ENCODE data around the gene IFI44. TPM values are rescaled to one million over a fixed set of nuclear protein-coding genes. Genes with fewer than 3 reads are reported as not detected.
A peak's percentile ranks its signal among the peaks of the same experiment; 100 is the strongest.

IFI44 gene
- total RNA-seq, 5 donors from 2014 or later (not counting 1 experiment from before 2014, with no cell fraction given), result 27.0 to 54.2 (median 38.1) TPM

GRCh38 chr1:78668427-78668826, 18.8 kb downstream of the IFI44 start:
- ATAC-seq (replicated peaks in 1 of 4), result no peak
- H3K9me3 ChIP-seq, result no peaks in the 10 kb centered on the region
- Mint-ChIP-seq H3K27me3 (no peaks in the 10 kb centered on the region), H3K9me3 (no peaks in the 10 kb centered on the region), H3K27ac (no peak overlapping the region), H3K36me3 (peaks cover 6% of the 10 kb centered on the region), H3K4me3 (no peak overlapping the region), H3K4me1 (peaks cover 6 to 18% (median 10%) of the 10 kb centered on the region in 3 donors)
- CTCF ChIA-PET, result no interaction called here
- no peaks in the 10 kb centered on the region for H3K4me1 ChIP-seq (ENCODE audit: control insufficient read depth in 1 of 2, extremely low read depth in 1 of 2, insufficient read depth in 2 of 2, low read length in 2 of 2)
- no peak overlapping the region for H3K27ac ChIP-seq (ENCODE audit: low read length)
- no peak overlapping the region for H3K4me3 ChIP-seq (ENCODE audit: control insufficient read depth in 1 of 2, extremely low read depth in 1 of 2, low read length in 1 of 2)
- POLR2A ChIA-PET, result no interaction called here
- DNase-seq, result no peak
- H3K27me3 ChIP-seq (replicated peaks in 1 of 2; ENCODE audit: control insufficient read depth in 2 of 2, extremely low read depth in 1 of 2, insufficient read depth in 2 of 2, low read length in 1 of 2), result no peaks in the 10 kb centered on the region
- peaks cover 0 to under 1% of the 10 kb centered on the region in 2 donors for H3K36me3 ChIP-seq (ENCODE audit: control insufficient read depth in 2 of 2, extremely low read depth in 1 of 2, insufficient read depth in 1 of 2, low read length in 1 of 2)

- 100% methylated on average over 1 of the region's 1 CpG for WGBS (ENCODE audit: insufficient coverage)
- ATAC-seq (replicated peaks in 1 of 4) (no peak), DNase-seq (no peak)
- Histone ChIP-seq H3K27ac (ENCODE audit: low read length) (no peak overlapping the region), H3K4me1 (ENCODE audit: control insufficient read depth in 1 of 2, extremely low read depth in 1 of 2, insufficient read depth in 2 of 2, low read length in 2 of 2) (no peaks in the 10 kb centered on the region), H3K36me3 (ENCODE audit: control insufficient read depth in 2 of 2, extremely low read depth in 1 of 2, insufficient read depth in 1 of 2, low read length in 1 of 2) (no peaks in the 10 kb centered on the region), H3K27me3 (replicated peaks in 1 of 2; ENCODE audit: control insufficient read depth in 2 of 2, extremely low read depth in 1 of 2, insufficient read depth in 2 of 2, low read length in 1 of 2) (no peaks in the 10 kb centered on the region), H3K4me3 (ENCODE audit: control insufficient read depth in 1 of 2, extremely low read depth in 1 of 2, low read length in 1 of 2) (no peak overlapping the region), H3K9me3 (no peaks in the 10 kb centered on the region)
- Mint-ChIP-seq H3K4me1 (peaks cover 10 to 16% (median 11%) of the 10 kb centered on the region in 3 donors), H3K9me3 (no peaks in the 10 kb centered on the region), H3K27ac (no peak overlapping the region), H3K27me3 (no peaks in the 10 kb centered on the region), H3K36me3 (no peaks in the 10 kb centered on the region), H3K4me3 (no peak overlapping the region)
- POLR2A ChIA-PET, result interaction anchor here in 1 of 2 donors (0.6 kb wide), 1 partner anchor 8 kb away, joined by 3 read pairs; no protein-coding TSS in a partner anchor
- CTCF ChIA-PET, result interaction anchor here in 1 of 2 donors (0.5 to 1.5 kb wide), 5 partner anchors 30 to 544 kb away, joined by 3 to 4 read pairs (median 4); partner anchors contain the start of gene IFI44L
These were observed 22.8 kb downstream of the IFI44 start for GRCh38 chr1:78672428-78672827.

GRCh38 chr1:78673120-78673519, 23.5 kb downstream of the IFI44 start:
- Mint-ChIP-seq H3K4me3 (no peak overlapping the region), H3K36me3 (no peaks in the 10 kb centered on the region), H3K27ac (no peak overlapping the region), H3K27me3 (no peaks in the 10 kb centered on the region), H3K4me1 (peaks cover 10 to 20% (median 11%) of the 10 kb centered on the region in 3 donors), H3K9me3 (no peaks in the 10 kb centered on the region)
- peak in 15 of 35 experiments; percentile 4 to 37 (median 16) for DNase-seq
- Histone ChIP-seq H3K27me3 (replicated peaks in 1 of 2; ENCODE audit: control insufficient read depth in 2 of 2, extremely low read depth in 1 of 2, insufficient read depth in 2 of 2, low read length in 1 of 2) (no peaks in the 10 kb centered on the region), H3K36me3 (ENCODE audit: control insufficient read depth in 2 of 2, extremely low read depth in 1 of 2, insufficient read depth in 1 of 2, low read length in 1 of 2) (no peaks in the 10 kb centered on the region), H3K4me1 (ENCODE audit: control insufficient read depth in 1 of 2, extremely low read depth in 1 of 2, insufficient read depth in 2 of 2, low read length in 2 of 2) (no peaks in the 10 kb centered on the region), H3K4me3 (ENCODE audit: control insufficient read depth in 1 of 2, extremely low read depth in 1 of 2, low read length in 1 of 2) (no peak overlapping the region), H3K9me3 (no peaks in the 10 kb centered on the region), H3K27ac (ENCODE audit: low read length) (no peak overlapping the region)
- 92% methylated on average over 3 of the region's 5 CpGs for WGBS (ENCODE audit: insufficient coverage)
- POLR2A ChIA-PET, result interaction anchor here in 1 of 2 donors (0.6 kb wide), 1 partner anchor 9 kb away, joined by 3 read pairs; no protein-coding TSS in a partner anchor
- CTCF ChIA-PET, result interaction anchor here (0.7 to 1.5 kb wide), 8 partner anchors 9 to 527 kb away, joined by 3 to 5 read pairs (median 4); partner anchors contain the start of gene IFI44L (in 2 of the 2)
- peak in 1 of 4 experiments; percentile 32 for ATAC-seq (replicated peaks in 1 of 4)

DNA sequence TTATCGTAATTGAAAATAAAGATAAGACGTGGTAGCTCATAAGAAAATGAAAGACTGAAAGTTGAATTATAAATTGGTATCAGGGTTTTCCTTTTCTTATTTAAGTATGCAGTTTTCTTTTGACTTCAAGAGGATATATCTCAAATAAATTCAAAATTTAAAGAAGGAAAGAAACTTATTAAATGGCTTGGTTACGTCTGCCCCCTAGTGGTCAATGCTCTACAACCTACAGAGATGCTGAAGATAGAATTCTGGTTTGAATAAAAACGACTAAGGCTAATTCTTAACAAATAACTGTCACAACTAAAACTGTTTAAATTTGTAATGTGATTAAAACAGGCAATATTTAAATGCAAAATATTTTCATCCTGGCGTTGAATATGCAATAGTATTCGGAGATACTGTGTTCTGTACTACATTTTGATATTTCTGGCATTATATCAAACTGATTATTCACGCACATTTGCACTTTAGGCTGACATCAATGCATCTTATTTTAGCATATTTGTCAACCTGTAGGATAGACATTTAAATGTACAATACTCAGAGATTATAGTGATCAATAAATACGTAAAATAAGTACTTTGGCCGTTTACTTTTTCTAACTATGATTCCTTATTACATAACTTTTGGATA, 26.8 kb downstream of the IFI44 start:
- H3K9me3 ChIP-seq, result no peaks in the 10 kb centered on the region
- no peaks in the 10 kb centered on the region for H3K27me3 ChIP-seq (replicated peaks in 1 of 2; ENCODE audit: control insufficient read depth in 2 of 2, extremely low read depth in 1 of 2, insufficient read depth in 2 of 2, low read length in 1 of 2)
- H3K4me3 ChIP-seq (ENCODE audit: control insufficient read depth in 1 of 2, extremely low read depth in 1 of 2, low read length in 1 of 2), result no peak overlapping the region
- DNase-seq (peak in 29 of 35 experiments; percentile 5 to 87 (median 39)), ATAC-seq (replicated peaks in 1 of 4) (peak in 2 of 4 experiments; percentile 50 to 64)
- POLR2A ChIA-PET, result no interaction called here
- H3K27ac ChIP-seq (ENCODE audit: low read length), result no peak overlapping the region
- no peaks in the 10 kb centered on the region for H3K9me3 Mint-ChIP-seq
- H3K36me3 ChIP-seq (ENCODE audit: control insufficient read depth in 2 of 2, extremely low read depth in 1 of 2, insufficient read depth in 1 of 2, low read length in 1 of 2), result no peaks in the 10 kb centered on the region
- H3K27ac Mint-ChIP-seq, result no peak overlapping the region
- CTCF ChIA-PET, result interaction anchor here (0.6 to 2.5 kb wide), 18 partner anchors 27 to 547 kb away, joined by 3 to 25 read pairs (median 4); partner anchors contain the start of genes IFI44L (in 2 of the 2) and IFI44 (in 1 of the 2)
- H3K36me3 Mint-ChIP-seq, result no peaks in the 10 kb centered on the region
- peaks cover 8 to 13% (median 11%) of the 10 kb centered on the region in 3 donors for H3K4me1 Mint-ChIP-seq
- no peaks in the 10 kb centered on the region for H3K4me1 ChIP-seq (ENCODE audit: control insufficient read depth in 1 of 2, extremely low read depth in 1 of 2, insufficient read depth in 2 of 2, low read length in 2 of 2)
- peaks cover 3 to 4% of the 10 kb centered on the region in 2 donors for H3K27me3 Mint-ChIP-seq
- WGBS (ENCODE audit: insufficient coverage), result no CpG with 5 or more reads among the region's 9 CpGs
- no peak overlapping the region for H3K4me3 Mint-ChIP-seq

GRCh38 chr1:78676993-78677392, 27.4 kb downstream of the IFI44 start:
- WGBS (ENCODE audit: insufficient coverage), result 72% methylated on average over 2 of the region's 3 CpGs
- H3K27me3 ChIP-seq (replicated peaks in 1 of 2; ENCODE audit: control insufficient read depth in 2 of 2, extremely low read depth in 1 of 2, insufficient read depth in 2 of 2, low read length in 1 of 2), result no peaks in the 10 kb centered on the region
- H3K27ac ChIP-seq (ENCODE audit: low read length), result no peak overlapping the region
- POLR2A ChIA-PET, result no interaction called here
- no peaks in the 10 kb centered on the region for H3K36me3 ChIP-seq (ENCODE audit: control insufficient read depth in 2 of 2, extremely low read depth in 1 of 2, insufficient read depth in 1 of 2, low read length in 1 of 2)
- H3K27ac Mint-ChIP-seq, result no peak overlapping the region
- H3K4me3 ChIP-seq (ENCODE audit: control insufficient read depth in 1 of 2, extremely low read depth in 1 of 2, low read length in 1 of 2), result no peak overlapping the region
- H3K36me3 Mint-ChIP-seq, result no peaks in the 10 kb centered on the region
- no peaks in the 10 kb centered on the region for H3K9me3 Mint-ChIP-seq
- DNase-seq, result no peak
- peaks cover 3 to 4% of the 10 kb centered on the region in 2 donors for H3K27me3 Mint-ChIP-seq
- CTCF ChIA-PET, result interaction anchor here (0.8 to 1.5 kb wide), 3 partner anchors 57 to 68 kb away, joined by 3 to 5 read pairs (median 3); partner anchors contain the start of gene IFI44L (in 1 of the 2)
- no peak for ATAC-seq (replicated peaks in 1 of 4)
- H3K4me1 Mint-ChIP-seq, result peaks cover 2 to 8% (median 6%) of the 10 kb centered on the region in 3 donors
- H3K4me3 Mint-ChIP-seq, result no peak overlapping the region
- no peaks in the 10 kb centered on the region for H3K9me3 ChIP-seq
- H3K4me1 ChIP-seq (ENCODE audit: control insufficient read depth in 1 of 2, extremely low read depth in 1 of 2, insufficient read depth in 2 of 2, low read length in 2 of 2), result no peaks in the 10 kb centered on the region

DNA sequence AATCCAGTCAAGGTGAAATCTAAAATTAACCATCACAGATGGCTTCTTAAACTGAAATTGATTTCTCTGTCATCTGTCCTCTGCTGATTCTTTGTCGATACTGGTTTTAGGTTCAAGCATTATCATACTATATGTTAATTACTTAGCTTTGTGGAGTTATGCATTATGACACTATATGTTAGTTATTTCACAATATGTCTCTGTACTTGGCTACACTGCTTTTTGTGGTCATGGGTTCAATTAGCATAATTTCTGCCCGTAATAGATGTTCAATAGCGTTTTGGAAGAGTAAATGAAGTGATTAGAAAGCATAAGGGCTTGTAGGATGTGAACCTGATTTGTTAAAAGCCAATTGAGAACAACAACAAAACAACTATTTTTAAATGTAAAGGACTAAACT, 28.2 kb downstream of the IFI44 start:
- Mint-ChIP-seq H3K27me3 (peaks cover 3 to 4% of the 10 kb centered on the region in 2 donors), H3K9me3 (no peaks in the 10 kb centered on the region), H3K36me3 (no peaks in the 10 kb centered on the region), H3K4me1 (peaks cover 0 to 7% (median 5%) of the 10 kb centered on the region in 3 donors), H3K4me3 (no peak overlapping the region), H3K27ac (no peak overlapping the region)
- ATAC-seq (replicated peaks in 1 of 4) (no peak), DNase-seq (no peak)
- no CpG with 5 or more reads among the region's 3 CpGs for WGBS (ENCODE audit: insufficient coverage)
- ChIA-PET CTCF (interaction anchor here (0.7 to 2.2 kb wide), 6 partner anchors 13 to 547 kb away, joined by 3 to 9 read pairs (median 4); partner anchors contain the start of gene IFI44L (in 1 of the 2)), POLR2A (no interaction called here)
- H3K27ac ChIP-seq (ENCODE audit: low read length), result no peak overlapping the region
- no peaks in the 10 kb centered on the region for H3K4me1 ChIP-seq (ENCODE audit: control insufficient read depth in 1 of 2, extremely low read depth in 1 of 2, insufficient read depth in 2 of 2, low read length in 2 of 2)
- H3K36me3 ChIP-seq (ENCODE audit: control insufficient read depth in 2 of 2, extremely low read depth in 1 of 2, insufficient read depth in 1 of 2, low read length in 1 of 2), result no peaks in the 10 kb centered on the region
- H3K27me3 ChIP-seq (replicated peaks in 1 of 2; ENCODE audit: control insufficient read depth in 2 of 2, extremely low read depth in 1 of 2, insufficient read depth in 2 of 2, low read length in 1 of 2), result no peaks in the 10 kb centered on the region
- no peak overlapping the region for H3K4me3 ChIP-seq (ENCODE audit: control insufficient read depth in 1 of 2, extremely low read depth in 1 of 2, low read length in 1 of 2)
- H3K9me3 ChIP-seq, result no peaks in the 10 kb centered on the region
